ENCODE data around the gene BMERB1.

Gene BMERB1

DNA sequence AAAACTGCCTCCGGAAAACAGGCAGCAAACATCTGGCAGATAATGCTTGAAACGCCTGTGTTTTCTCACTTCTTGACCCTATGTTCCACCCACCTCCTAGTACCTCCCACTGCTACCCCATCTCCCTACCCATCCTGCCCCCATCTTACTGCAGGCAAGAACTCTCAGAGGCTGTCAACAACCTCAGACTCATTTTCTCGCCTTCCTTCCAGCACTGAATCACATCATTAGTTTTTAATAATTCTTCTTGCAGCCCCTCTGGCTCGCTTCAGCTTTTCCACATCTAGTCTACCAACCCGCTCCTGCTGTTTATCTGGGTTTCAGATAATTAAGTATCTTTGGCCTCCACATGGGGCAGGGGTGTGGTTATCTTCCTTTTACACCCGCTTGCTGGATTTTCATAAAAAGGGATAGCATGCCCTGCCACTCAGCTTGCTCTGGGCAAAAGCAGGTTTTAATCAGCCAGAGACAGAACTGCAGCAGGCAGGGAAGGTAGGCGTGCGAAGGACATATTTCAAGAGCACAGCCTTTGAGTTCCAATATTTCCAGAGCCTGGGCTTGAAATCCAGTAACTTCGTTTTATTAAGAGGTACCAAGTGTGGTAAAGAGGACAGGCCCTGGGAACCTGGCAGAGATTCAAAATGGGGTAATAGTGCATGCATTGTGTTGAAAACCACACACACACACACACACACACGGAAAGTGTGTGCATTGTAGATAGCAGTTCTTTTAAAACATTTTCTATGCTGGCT is 87.5 kb downstream of the BMERB1 start:
- TF ChIP-seq, protein P1, sequence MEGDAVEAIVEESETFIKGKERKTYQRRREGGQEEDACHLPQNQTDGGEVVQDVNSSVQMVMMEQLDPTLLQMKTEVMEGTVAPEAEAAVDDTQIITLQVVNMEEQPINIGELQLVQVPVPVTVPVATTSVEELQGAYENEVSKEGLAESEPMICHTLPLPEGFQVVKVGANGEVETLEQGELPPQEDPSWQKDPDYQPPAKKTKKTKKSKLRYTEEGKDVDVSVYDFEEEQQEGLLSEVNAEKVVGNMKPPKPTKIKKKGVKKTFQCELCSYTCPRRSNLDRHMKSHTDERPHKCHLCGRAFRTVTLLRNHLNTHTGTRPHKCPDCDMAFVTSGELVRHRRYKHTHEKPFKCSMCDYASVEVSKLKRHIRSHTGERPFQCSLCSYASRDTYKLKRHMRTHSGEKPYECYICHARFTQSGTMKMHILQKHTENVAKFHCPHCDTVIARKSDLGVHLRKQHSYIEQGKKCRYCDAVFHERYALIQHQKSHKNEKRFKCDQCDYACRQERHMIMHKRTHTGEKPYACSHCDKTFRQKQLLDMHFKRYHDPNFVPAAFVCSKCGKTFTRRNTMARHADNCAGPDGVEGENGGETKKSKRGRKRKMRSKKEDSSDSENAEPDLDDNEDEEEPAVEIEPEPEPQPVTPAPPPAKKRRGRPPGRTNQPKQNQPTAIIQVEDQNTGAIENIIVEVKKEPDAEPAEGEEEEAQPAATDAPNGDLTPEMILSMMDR (conservative IDR thresholded peaks at IDR 0.05; ENCODE audit: low read depth, low read length), result no peak
- DNase-seq (ENCODE audit: low read depth), result peak; percentile 89
- no peak overlapping the region for H3K4me3 ChIP-seq (ENCODE audit: low read depth, low read length)

DNA sequence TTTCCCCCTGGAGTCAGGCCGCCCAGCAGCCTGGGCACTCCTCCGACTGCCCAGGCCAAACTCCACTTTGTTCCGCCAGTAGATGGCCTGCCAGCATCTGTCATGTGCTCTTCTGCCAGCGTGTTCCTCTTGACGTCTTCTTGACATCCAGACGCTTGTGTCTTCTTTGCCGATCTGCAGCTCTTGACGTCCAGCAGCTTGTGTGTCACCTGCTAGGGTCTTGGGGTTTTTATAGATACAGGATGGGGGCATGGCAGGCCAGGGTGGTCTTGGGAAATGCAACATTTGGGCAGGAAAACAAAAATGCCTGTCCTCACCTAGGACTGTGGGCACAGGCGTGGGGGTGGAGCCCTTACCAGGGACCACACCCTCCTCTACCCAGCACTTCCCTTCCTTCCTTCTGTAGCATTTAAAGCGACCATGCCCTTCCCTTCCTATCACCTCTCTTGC is 88.7 kb downstream of the BMERB1 start:
- no peak overlapping the region for H3K4me3 ChIP-seq (ENCODE audit: low read depth, low read length)
- TF ChIP-seq, protein P1 (conservative IDR thresholded peaks at IDR 0.05; ENCODE audit: low read depth, low read length), result no peak
- no peak for DNase-seq (ENCODE audit: low read depth)

DNA sequence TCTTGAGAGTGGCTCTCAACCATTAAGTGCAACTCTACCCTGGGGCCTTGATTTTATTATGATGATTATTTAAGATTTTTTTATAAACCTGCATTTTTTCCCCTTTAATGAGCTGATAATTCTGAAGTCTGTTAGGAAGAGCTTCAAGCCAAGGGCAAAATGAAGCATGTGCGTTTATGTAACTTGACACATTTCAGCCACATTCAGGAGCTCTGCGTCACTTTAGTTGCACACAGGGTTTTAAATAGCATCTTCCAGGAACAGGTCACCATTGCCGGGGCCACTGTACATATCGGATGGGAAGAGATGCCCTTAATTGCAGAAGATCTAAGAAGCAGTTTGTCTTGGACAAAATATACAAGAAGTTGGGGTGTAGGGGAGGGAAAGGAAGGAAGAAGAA is 89.6 kb downstream of the BMERB1 start:
- TF ChIP-seq, protein P1 (conservative IDR thresholded peaks at IDR 0.05; ENCODE audit: low read depth, low read length), result no peak
- no peak for DNase-seq (ENCODE audit: low read depth)
- H3K4me3 ChIP-seq (ENCODE audit: low read depth, low read length), result no peak overlapping the region

DNA sequence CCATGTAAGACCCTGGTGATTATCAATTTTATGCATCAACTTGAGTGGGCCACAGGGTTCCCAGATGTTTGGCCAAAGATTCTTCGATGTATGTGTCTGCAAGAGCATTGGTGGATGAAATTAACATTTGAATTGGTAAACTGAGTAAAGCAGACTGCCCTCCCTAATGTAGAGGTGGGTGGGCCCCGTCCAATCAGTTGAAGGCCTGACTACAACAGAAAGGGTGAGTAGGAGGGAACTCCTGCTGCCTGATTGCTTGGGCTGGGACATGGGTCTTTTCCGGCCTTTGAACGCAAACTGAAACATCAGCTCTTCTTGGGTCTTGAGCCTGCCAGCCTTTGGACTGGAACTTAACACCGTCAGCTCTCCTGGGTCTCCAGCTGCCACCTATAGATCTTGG is 90.6 kb downstream of the BMERB1 start:
- no peak for DNase-seq (ENCODE audit: low read depth)
- TF ChIP-seq, protein P1 (conservative IDR thresholded peaks at IDR 0.05; ENCODE audit: low read depth, low read length), result no peak
- H3K4me3 ChIP-seq (ENCODE audit: low read depth, low read length), result no peak overlapping the region

DNA sequence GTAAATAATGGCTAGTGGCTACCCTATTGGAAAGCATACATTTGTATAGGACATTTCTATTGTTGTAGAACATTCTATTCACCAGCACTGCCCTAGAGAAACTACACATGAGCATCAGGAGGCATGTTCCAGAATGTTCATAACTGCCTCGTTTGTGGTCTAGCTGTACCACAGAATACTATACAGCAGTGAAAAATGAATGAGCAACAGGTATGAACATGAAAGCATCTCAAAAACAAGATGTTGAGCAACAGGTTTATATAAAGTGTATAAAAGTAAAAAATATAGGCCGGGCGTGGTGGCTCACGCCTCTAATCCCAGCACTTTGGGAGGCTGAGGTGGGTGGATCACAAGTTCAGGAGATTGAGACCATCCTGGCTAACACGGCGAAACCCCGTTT is 91.7 kb downstream of the BMERB1 start:
- TF ChIP-seq, protein P1 (conservative IDR thresholded peaks at IDR 0.05; ENCODE audit: low read depth, low read length), result no peak
- H3K4me3 ChIP-seq (ENCODE audit: low read depth, low read length), result no peak overlapping the region
- no peak for DNase-seq (ENCODE audit: low read depth)

DNA sequence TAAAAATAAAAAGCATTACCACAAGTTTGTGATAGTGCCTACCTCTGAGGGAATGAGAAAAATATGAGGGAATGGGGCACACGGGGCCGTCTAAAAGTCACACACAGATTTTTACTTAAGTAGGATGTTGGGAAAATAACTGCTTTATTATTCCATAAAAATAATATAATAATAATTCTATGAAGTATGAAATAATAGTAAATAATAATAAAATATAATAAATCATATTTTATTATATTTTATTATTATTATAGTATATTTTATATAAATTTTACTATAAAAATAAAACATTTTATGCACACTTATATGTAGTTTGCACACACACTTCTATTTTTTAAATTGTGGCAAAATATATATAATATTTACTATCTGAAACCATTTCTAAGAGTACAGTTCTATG is 92.3 kb downstream of the BMERB1 start:
- no peak overlapping the region for H3K4me3 ChIP-seq (ENCODE audit: low read depth, low read length)
- DNase-seq (ENCODE audit: low read depth), result no peak
- TF ChIP-seq, protein P1 (conservative IDR thresholded peaks at IDR 0.05; ENCODE audit: low read depth, low read length), result no peak

DNA sequence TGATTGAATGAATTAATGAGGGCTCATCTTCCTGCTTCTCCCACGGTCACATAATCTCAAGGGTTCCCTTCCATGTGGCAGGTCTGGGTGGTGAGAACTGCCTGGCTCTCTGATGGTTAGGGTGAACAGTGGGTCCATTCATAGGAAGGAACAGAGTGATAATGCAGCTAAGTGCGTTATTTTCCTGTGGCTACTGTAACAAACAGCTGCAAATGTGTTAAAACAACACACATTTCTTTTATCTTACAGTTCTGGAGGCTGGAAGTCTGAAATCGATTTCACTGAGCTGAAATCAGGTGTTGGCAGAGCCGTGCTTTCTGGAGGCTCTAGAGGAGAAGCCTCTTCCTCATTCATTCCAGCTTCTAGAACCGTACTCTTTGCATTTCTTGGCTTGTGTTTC is 95.3 kb downstream of the BMERB1 start:
- H3K4me3 ChIP-seq (ENCODE audit: low read depth, low read length), result no peak overlapping the region
- no peak for DNase-seq (ENCODE audit: low read depth)
- TF ChIP-seq, protein P1 (conservative IDR thresholded peaks at IDR 0.05; ENCODE audit: low read depth, low read length), result no peak
